ENCODE measurements around the gene NLK.

DNA sequence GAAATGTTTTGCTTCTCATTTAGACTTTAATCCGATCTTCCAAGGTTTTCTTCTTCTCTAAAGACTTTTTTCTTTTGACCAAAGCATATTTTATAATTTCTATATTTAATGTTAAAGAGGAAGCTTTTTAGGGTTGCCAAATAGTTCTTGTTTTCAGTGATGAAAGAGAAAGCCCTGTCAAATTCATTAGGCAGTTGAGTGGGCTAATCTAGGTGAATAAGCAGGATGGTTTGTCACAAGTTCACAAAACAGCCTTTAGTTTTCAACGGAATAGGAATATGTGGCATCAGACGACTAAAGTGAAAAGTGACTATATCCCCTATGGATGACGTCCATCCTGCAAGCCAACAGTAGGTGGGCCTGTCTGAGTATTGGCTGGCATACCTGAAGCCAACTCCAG is 118.8 kb downstream of the NLK start:
- TF ChIP-seq POLR2A (IDR thresholded peaks at IDR 0.05), result no peak
- TF ChIP-seq, protein P1, sequence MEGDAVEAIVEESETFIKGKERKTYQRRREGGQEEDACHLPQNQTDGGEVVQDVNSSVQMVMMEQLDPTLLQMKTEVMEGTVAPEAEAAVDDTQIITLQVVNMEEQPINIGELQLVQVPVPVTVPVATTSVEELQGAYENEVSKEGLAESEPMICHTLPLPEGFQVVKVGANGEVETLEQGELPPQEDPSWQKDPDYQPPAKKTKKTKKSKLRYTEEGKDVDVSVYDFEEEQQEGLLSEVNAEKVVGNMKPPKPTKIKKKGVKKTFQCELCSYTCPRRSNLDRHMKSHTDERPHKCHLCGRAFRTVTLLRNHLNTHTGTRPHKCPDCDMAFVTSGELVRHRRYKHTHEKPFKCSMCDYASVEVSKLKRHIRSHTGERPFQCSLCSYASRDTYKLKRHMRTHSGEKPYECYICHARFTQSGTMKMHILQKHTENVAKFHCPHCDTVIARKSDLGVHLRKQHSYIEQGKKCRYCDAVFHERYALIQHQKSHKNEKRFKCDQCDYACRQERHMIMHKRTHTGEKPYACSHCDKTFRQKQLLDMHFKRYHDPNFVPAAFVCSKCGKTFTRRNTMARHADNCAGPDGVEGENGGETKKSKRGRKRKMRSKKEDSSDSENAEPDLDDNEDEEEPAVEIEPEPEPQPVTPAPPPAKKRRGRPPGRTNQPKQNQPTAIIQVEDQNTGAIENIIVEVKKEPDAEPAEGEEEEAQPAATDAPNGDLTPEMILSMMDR (IDR thresholded peaks at IDR 0.05), result no peak
